Measurements from ENCODE around the gene LSP1. TPM values are rescaled to one million over a fixed set of nuclear protein-coding genes. Genes with fewer than 3 reads are reported as not detected.

Gene LSP1
- total and polyA plus RNA-seq, 2 of the 13 experiments (the other 11 are each of a cell fraction or from before 2014, with no cell fraction given), result 0.59 to 1.00 TPM

DNA sequence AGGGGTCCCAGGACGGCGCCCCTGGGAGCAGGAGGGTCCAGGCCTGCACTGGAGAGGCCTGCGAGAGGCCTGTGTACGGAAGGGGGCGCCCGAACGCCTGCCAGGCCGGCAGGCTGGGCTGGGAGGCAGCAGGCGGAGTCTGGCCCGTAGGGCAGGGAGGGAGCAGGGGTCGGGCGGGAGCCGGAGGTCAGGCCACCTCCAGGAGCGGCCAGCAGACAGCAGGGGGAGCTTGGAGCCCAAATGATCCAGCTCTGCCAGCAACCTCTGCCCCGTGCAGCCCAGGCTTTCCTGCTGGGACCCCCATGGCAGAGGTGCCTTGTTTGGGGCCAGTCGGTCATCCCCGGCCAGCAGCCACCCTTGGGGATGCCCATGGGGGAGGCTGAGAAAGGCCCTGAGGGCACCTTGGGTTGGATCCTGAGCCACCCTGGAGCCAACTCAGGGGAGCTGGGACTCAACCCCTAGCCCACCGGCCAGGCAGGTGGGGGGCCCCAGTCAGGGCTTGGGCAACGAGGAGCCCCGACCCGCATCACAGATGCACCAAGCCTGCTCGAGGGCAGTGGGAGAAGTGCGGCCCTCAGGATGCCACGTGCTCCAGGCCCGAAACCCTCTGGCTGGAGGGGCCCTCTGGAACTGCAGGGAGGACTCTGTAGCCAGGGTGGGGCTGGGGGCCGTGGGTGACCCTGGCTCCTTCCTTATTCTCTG, 27.7 kb upstream of the LSP1 start (continued):
- TF ChIP-seq NR2F1 (CRISPR knock-in tag; IDR thresholded peaks at IDR 0.05), result peak; percentile 73 to 86; a peak in 3 of 4 replicates
- no peak for TF ChIP-seq ZNF224 (CRISPR knock-in tag; IDR thresholded peaks at IDR 0.05)
- TF ChIP-seq XRCC5 (optimal IDR thresholded peaks at IDR 0.05; ENCODE audit: low read length), result peak; percentile 96
- TF ChIP-seq, protein P1, sequence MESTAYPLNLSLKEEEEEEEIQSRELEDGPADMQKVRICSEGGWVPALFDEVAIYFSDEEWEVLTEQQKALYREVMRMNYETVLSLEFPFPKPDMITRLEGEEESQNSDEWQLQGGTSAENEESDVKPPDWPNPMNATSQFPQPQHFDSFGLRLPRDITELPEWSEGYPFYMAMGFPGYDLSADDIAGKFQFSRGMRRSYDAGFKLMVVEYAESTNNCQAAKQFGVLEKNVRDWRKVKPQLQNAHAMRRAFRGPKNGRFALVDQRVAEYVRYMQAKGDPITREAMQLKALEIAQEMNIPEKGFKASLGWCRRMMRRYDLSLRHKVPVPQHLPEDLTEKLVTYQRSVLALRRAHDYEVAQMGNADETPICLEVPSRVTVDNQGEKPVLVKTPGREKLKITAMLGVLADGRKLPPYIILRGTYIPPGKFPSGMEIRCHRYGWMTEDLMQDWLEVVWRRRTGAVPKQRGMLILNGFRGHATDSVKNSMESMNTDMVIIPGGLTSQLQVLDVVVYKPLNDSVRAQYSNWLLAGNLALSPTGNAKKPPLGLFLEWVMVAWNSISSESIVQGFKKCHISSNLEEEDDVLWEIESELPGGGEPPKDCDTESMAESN (CRISPR knock-in tag; conservative IDR thresholded peaks at IDR 0.05), result peak; percentile 64; the same call in 1 of the 2 replicates
- no peak for TF ChIP-seq ZNF644 (CRISPR knock-in tag; IDR thresholded peaks at IDR 0.05; ENCODE audit: low read depth)
- TF ChIP-seq GATAD1 (CRISPR knock-in tag; IDR thresholded peaks at IDR 0.05), result 0 out of 2 replicates have a peak, but pooled peaks have one; percentile 29
- no peak for TF ChIP-seq ZNF17 (CRISPR knock-in tag; IDR thresholded peaks at IDR 0.05)
- no peak for TF ChIP-seq CSRNP2 (CRISPR knock-in tag; conservative IDR thresholded peaks at IDR 0.05; ENCODE audit: low read depth)
- peak; percentile 69; the same call in 1 of the 2 replicates for TF ChIP-seq ZNF263 (CRISPR knock-in tag; IDR thresholded peaks at IDR 0.05)
- TF ChIP-seq IKZF1 (IDR thresholded peaks at IDR 0.05), result no peak
- TF ChIP-seq ZNF333 (CRISPR knock-in tag; IDR thresholded peaks at IDR 0.05; ENCODE audit: borderline replicate concordance), result no peak
- no peak for TF ChIP-seq ZSCAN22 (CRISPR knock-in tag; IDR thresholded peaks at IDR 0.05)
- TF ChIP-seq PCBP2 (optimal IDR thresholded peaks at IDR 0.05; ENCODE audit: low read depth, low read length, poor library complexity, severe bottlenecking), result no peak
- TF ChIP-seq CCAR2 (optimal IDR thresholded peaks at IDR 0.05; ENCODE audit: low read depth, low read length), result no peak
- TF ChIP-seq ZNF574 (CRISPR knock-in tag; IDR thresholded peaks at IDR 0.05), result peak; percentile 81
- no peak for TF ChIP-seq ZNF549 (CRISPR knock-in tag; IDR thresholded peaks at IDR 0.05)
- peak; percentile 55; the same call in 1 of the 2 replicates for TF ChIP-seq KLF11 (CRISPR knock-in tag; IDR thresholded peaks at IDR 0.05)
- no peak for TF ChIP-seq KLF13 (CRISPR knock-in tag; IDR thresholded peaks at IDR 0.05)
- TF ChIP-seq ATAD3A (CRISPR knock-in tag; IDR thresholded peaks at IDR 0.05), result no peak
- no peak; the same call in 1 of the 2 replicates for TF ChIP-seq ZKSCAN8 (CRISPR knock-in tag; IDR thresholded peaks at IDR 0.05; ENCODE audit: borderline replicate concordance)
- TF ChIP-seq ELF4 (CRISPR knock-in tag; IDR thresholded peaks at IDR 0.05; ENCODE audit: borderline replicate concordance), result no peak
- TF ChIP-seq, protein P2, sequence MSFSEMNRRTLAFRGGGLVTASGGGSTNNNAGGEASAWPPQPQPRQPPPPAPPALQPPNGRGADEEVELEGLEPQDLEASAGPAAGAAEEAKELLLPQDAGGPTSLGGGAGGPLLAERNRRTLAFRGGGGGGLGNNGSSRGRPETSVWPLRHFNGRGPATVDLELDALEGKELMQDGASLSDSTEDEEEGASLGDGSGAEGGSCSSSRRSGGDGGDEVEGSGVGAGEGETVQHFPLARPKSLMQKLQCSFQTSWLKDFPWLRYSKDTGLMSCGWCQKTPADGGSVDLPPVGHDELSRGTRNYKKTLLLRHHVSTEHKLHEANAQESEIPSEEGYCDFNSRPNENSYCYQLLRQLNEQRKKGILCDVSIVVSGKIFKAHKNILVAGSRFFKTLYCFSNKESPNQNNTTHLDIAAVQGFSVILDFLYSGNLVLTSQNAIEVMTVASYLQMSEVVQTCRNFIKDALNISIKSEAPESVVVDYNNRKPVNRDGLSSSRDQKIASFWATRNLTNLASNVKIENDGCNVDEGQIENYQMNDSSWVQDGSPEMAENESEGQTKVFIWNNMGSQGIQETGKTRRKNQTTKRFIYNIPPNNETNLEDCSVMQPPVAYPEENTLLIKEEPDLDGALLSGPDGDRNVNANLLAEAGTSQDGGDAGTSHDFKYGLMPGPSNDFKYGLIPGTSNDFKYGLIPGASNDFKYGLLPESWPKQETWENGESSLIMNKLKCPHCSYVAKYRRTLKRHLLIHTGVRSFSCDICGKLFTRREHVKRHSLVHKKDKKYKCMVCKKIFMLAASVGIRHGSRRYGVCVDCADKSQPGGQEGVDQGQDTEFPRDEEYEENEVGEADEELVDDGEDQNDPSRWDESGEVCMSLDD (CRISPR knock-in tag; IDR thresholded peaks at IDR 0.05; ENCODE audit: borderline replicate concordance), result peak; percentile 68; the same call in 1 of the 2 replicates

All from HepG2 (cell line).